Measurements from ENCODE around the gene NCAPH2.

Gene NCAPH2

DNA sequence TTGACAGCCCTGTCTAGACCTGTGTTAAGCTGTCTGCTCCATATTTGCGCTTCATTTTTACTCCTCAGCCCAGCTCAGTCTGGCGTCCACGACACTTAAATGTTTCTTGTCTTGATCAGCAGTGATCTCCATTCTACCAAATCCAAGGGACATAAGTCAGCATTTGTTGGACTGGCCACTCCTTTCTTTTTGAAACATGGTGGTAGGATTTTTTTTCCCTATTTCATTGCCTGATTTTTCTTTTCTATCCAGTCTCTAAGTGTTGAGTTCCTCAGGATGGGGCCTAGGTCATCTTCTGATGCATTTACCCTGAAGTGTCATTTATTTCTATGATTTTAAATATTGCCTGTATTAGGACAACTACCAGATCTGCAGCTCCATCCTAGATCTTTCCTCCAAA lies 873 bp downstream of the NCAPH2 start:
- TF ChIP-seq BHLHE40 (IDR thresholded peaks at IDR 0.05; ENCODE audit: borderline replicate concordance) (no peak), ARNT (IDR thresholded peaks at IDR 0.05) (no peak), LEF1 (IDR thresholded peaks at IDR 0.05; ENCODE audit: borderline replicate concordance) (no peak), ELF4 (IDR thresholded peaks at IDR 0.05) (no peak), SUZ12 (IDR thresholded peaks at IDR 0.05) (no peak), TARDBP (IDR thresholded peaks at IDR 0.05) (no peak), NFRKB (IDR thresholded peaks at IDR 0.05) (no peak), SP1 (IDR thresholded peaks at IDR 0.05) (no peak)
- TF ChIP-seq, protein P1, sequence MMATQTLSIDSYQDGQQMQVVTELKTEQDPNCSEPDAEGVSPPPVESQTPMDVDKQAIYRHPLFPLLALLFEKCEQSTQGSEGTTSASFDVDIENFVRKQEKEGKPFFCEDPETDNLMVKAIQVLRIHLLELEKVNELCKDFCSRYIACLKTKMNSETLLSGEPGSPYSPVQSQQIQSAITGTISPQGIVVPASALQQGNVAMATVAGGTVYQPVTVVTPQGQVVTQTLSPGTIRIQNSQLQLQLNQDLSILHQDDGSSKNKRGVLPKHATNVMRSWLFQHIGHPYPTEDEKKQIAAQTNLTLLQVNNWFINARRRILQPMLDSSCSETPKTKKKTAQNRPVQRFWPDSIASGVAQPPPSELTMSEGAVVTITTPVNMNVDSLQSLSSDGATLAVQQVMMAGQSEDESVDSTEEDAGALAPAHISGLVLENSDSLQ (IDR thresholded peaks at IDR 0.05): no peak
- CTCF ChIA-PET: interaction anchor here (1.0 to 2.0 kb wide), 2 partner anchors 17 to 36 kb away, joined by 4 to 11 read pairs; partner anchors contain the start of gene SCO2
- DNase-seq (ENCODE audit: extremely low spot score): no peak
- POLR2A ChIA-PET: interaction anchor here (0.7 to 7.4 kb wide), 11 partner anchors 9 to 119 kb away, joined by 3 to 193 read pairs (median 3); partner anchors contain the start of gene SCO2

DNA sequence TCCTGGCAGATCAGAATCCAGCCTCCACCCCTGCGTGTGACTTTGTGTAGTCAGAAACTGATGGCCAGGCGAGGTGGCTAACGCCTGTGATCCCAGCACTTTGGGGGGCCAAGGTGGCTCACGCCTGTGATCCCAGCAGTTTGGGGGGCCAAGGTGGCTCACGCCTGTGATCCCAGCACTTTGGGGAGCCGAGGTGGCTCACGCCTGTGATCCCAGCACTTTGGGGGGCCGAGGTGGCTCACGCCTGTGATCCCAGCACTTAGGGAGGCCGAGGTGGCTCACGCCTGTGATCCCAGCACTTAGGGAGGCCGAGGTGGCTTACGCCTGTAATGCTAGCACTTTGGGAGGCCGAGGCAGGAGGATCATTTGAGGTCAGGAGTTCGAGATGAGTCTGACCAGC lies 5.2 kb downstream of the NCAPH2 start:
- no peak for DNase-seq (ENCODE audit: extremely low spot score)
- TF ChIP-seq ZNF384 (IDR thresholded peaks at IDR 0.05): no peak
- TF ChIP-seq TARDBP (IDR thresholded peaks at IDR 0.05): no peak
- no peak for TF ChIP-seq L3MBTL2 (conservative IDR thresholded peaks at IDR 0.05)
- no peak for TF ChIP-seq NFRKB (IDR thresholded peaks at IDR 0.05)
- no peak for TF ChIP-seq LEF1 (IDR thresholded peaks at IDR 0.05; ENCODE audit: borderline replicate concordance)
- POLR2A ChIA-PET: interaction anchor here (4.6 to 7.4 kb wide), 2 partner anchors 11 to 12 kb away, joined by 33 to 193 read pairs; partner anchors contain the start of gene SCO2
- CTCF ChIA-PET: no interaction called here

DNA sequence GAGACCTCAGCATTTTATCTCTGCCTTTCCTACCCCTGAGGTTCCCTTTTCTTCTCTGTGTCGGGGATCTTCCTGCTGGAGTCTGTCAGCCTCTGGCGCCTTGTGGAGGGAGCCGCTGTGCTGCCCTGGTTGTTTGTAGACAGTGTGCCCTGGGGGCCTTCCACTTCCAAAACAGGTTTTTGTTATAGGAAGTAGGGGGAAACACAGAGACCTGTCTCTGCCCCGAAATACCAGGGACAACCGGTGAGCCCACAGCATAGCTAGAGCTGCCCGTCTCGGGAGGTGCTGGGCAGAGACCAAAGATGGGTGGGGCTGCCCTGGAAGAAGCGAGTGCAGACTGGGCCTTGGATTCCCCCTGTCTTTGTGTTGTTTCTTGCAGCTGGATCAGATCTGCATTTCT lies 8.0 kb downstream of the NCAPH2 start:
- no peak for DNase-seq (ENCODE audit: extremely low spot score)
- ChIA-PET CTCF (interaction anchor here (2.5 kb wide), 1 partner anchor 9 kb away, joined by 8 read pairs; the partner anchor contains the start of gene SCO2), POLR2A (interaction anchor here (4.6 kb wide), 1 partner anchor 9 kb away, joined by 33 read pairs; the partner anchor contains the start of gene SCO2)
- TF ChIP-seq ARNT (IDR thresholded peaks at IDR 0.05) (no peak), ELF4 (IDR thresholded peaks at IDR 0.05) (no peak)

DNA sequence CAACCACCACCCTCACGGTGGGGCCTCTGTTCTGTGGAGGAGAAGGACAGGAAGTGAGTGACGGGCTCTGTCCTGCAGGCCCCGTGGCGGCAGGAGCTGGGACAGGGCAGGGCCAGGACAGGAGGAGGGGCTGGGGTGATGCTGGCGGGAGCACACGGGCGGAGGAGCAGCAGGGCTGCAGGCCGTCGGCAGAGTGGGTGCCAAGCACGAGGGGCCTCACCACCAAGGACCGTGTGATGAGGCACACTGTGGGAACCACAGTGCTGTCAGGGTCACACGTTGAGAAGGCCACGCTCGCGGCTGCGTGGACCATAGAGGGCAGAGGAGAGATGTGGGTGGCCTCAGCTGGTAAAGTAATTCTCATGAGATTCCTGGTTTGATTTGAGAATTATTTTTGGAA lies 8.9 kb downstream of the NCAPH2 start:
- POLR2A ChIA-PET: interaction anchor here (1.2 to 4.6 kb wide), 2 partner anchors 8 to 9 kb away, joined by 7 to 33 read pairs; partner anchors contain the start of genes LMF2, NCAPH2 and SCO2
- CTCF ChIA-PET: no interaction called here

DNA sequence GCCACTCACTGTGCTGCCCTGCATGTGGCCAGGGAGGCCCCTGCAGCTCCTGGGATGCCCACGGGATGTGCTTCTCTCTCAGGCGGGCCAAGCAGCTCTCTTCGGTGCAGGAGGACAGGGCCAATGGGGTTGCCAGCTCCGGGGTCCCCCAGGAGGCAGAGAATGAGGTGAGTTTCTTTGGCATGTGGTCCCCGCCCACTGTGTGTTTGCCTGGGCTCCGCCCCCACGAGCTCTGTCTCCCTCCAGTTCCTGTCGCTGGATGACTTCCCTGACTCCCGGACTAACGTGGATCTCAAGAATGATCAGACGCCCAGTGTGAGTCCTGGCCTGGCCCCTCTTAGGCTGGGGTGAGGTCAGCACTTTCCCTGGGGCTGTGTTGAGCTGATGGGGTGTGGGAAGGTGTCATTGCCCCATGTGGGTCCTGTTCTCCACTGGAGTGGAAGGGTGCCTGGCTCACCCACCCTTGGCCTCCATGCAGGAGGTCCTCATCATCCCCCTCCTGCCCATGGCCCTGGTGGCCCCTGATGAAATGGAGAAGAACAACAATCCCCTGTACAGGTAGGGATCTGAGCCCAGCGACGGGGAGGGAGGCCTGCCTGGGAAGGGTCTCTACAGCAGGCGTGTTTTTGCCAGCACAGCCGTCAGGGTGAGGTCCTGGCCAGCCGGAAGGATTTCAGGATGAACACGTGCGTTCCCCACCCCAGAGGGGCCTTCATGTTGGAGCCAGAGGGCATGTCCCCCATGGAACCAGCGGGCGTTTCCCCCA lies 9.7 kb downstream of the NCAPH2 start:
- DNase-seq (ENCODE audit: extremely low spot score): no peak
- TF ChIP-seq HDGF (IDR thresholded peaks at IDR 0.05; ENCODE audit: borderline replicate concordance): no peak
- no peak for TF ChIP-seq SP1 (IDR thresholded peaks at IDR 0.05)
- TF ChIP-seq, protein P1 (IDR thresholded peaks at IDR 0.05): no peak
- TF ChIP-seq ARNT (IDR thresholded peaks at IDR 0.05): no peak
- TF ChIP-seq SUZ12 (IDR thresholded peaks at IDR 0.05): no peak
- TF ChIP-seq TARDBP (IDR thresholded peaks at IDR 0.05): no peak
- TF ChIP-seq FOXK2 (IDR thresholded peaks at IDR 0.05): no peak
- TF ChIP-seq BHLHE40 (IDR thresholded peaks at IDR 0.05; ENCODE audit: borderline replicate concordance): no peak
- TF ChIP-seq NFRKB (IDR thresholded peaks at IDR 0.05): no peak
- no peak for TF ChIP-seq LEF1 (IDR thresholded peaks at IDR 0.05; ENCODE audit: borderline replicate concordance)
- no peak for TF ChIP-seq L3MBTL2 (conservative IDR thresholded peaks at IDR 0.05)
- TF ChIP-seq FOXA1 (IDR thresholded peaks at IDR 0.05): no peak
- no peak for TF ChIP-seq CTBP1 (IDR thresholded peaks at IDR 0.05; ENCODE audit: borderline replicate concordance)
- no peak for TF ChIP-seq ELF4 (IDR thresholded peaks at IDR 0.05)
- no peak for TF ChIP-seq ZNF384 (IDR thresholded peaks at IDR 0.05)
- CTCF ChIA-PET: no interaction called here
- POLR2A ChIA-PET: interaction anchor here (0.6 to 4.6 kb wide), 3 partner anchors 7 to 10 kb away, joined by 3 to 33 read pairs (median 7); partner anchors contain the start of genes LMF2, NCAPH2 and SCO2

More for the DNA sequence above, 8.9 kb downstream of the NCAPH2 start:
- no peak for TF ChIP-seq ZNF384 (IDR thresholded peaks at IDR 0.05)
- TF ChIP-seq CTBP1 (IDR thresholded peaks at IDR 0.05; ENCODE audit: borderline replicate concordance): no peak
- no peak for TF ChIP-seq ELF4 (IDR thresholded peaks at IDR 0.05)
- TF ChIP-seq, protein P1 (IDR thresholded peaks at IDR 0.05): no peak
- TF ChIP-seq FOXK2 (IDR thresholded peaks at IDR 0.05): no peak
- TF ChIP-seq HDGF (IDR thresholded peaks at IDR 0.05; ENCODE audit: borderline replicate concordance): no peak
- TF ChIP-seq SUZ12 (IDR thresholded peaks at IDR 0.05): no peak
- no peak for TF ChIP-seq FOXA1 (IDR thresholded peaks at IDR 0.05)
- no peak for TF ChIP-seq L3MBTL2 (conservative IDR thresholded peaks at IDR 0.05)
- TF ChIP-seq ARNT (IDR thresholded peaks at IDR 0.05): no peak
- TF ChIP-seq SP1 (IDR thresholded peaks at IDR 0.05): no peak
- no peak for TF ChIP-seq FOXM1 (IDR thresholded peaks at IDR 0.05; ENCODE audit: borderline replicate concordance)
- no peak for TF ChIP-seq TARDBP (IDR thresholded peaks at IDR 0.05)
- TF ChIP-seq BHLHE40 (IDR thresholded peaks at IDR 0.05; ENCODE audit: borderline replicate concordance): no peak
- no peak for TF ChIP-seq LEF1 (IDR thresholded peaks at IDR 0.05; ENCODE audit: borderline replicate concordance)
- TF ChIP-seq NFRKB (IDR thresholded peaks at IDR 0.05): no peak
- DNase-seq (ENCODE audit: extremely low spot score): no peak

DNA sequence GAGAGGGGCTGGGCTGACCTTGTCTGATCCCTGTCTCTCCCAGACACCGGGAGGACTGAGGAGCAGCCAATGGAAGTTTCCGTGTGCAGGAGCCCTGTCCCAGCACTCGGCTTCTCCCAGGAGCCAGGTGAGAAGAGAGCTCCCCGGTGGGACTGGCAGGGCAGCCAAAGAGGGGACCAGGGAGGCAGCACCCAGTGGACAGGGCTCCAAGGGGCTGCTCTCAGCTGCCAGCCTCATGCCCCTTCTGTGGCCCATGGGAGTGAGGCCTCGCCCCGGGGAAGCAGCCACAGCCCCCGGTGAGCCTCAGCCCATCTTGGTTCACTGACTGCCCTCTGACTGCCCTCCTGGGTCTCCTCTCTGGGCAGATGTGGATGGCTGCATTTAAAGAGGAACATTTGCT lies 10.6 kb downstream of the NCAPH2 start:
- no peak for DNase-seq (ENCODE audit: extremely low spot score)
- TF ChIP-seq HDGF (IDR thresholded peaks at IDR 0.05; ENCODE audit: borderline replicate concordance) (no peak), ELF4 (IDR thresholded peaks at IDR 0.05) (no peak), BHLHE40 (IDR thresholded peaks at IDR 0.05; ENCODE audit: borderline replicate concordance) (no peak), FOXA1 (IDR thresholded peaks at IDR 0.05) (no peak)
- ChIA-PET POLR2A (interaction anchor here (1.0 to 1.7 kb wide), 3 partner anchors 9 to 56 kb away, joined by 3 to 8 read pairs (median 5); partner anchors contain the start of genes LMF2 and NCAPH2), CTCF (no interaction called here)
